ENCODE data around the gene DOCK10.

GRCh38 chr2:224775647-224776046, 266.6 kb downstream of the DOCK10 start:
- no peak for TF ChIP-seq CTCF (IDR thresholded peaks at IDR 0.05)
- no peak for TF ChIP-seq POLR2A (IDR thresholded peaks at IDR 0.05)

All from testis (tissue), 2 donors.